Left lung (tissue), 10 donors: ENCODE data around the gene C17orf113. TPM values are rescaled to one million over a fixed set of nuclear protein-coding genes. Genes with fewer than 3 reads are reported as not detected.

Experiments
- ATAC-seq: fragments of 200-7000 bp; cut with Tn5 transposase; one replicate; pipeline ENCODE4 v1.9.1; 2020; ENCODE audit warnings: moderate library complexity
- DNase-seq, 4 donors: peaks; one replicate each; pipeline ENCODE4 v3.0.0-alpha.2; 2013 to 2020
- H3K27ac ChIP-seq, 2 donors: fragments of 200-600 bp; sonication (generic) in 1 of 2; one replicate each; pipeline versions ENCODE4 v1.5.0 to v1.8.0; 2020 to 2021
- H3K27me3 ChIP-seq, 2 donors: fragments of 200-600 bp; sonication (generic) in 1 of 2; one replicate each; pipeline versions ENCODE4 v1.5.0 to v1.8.0; 2020 to 2021
- H3K36me3 ChIP-seq, 2 donors: fragments of 200-600 bp; sonication (generic) in 1 of 2; one replicate each; pipeline versions ENCODE4 v1.5.0 to v1.8.0; 2020 to 2021
- H3K4me1 ChIP-seq, 2 donors: fragments of 200-600 bp; one replicate each; pipeline ENCODE4 v1.8.0; 2021
- H3K4me3 ChIP-seq, 2 donors: fragments of 200-600 bp; sonication (generic) in 1 of 2; one replicate each; pipeline versions ENCODE4 v1.5.0 to v1.8.0; 2020 to 2021; ENCODE audit warnings: mild to moderate bottlenecking in 1 of 2
- H3K9me3 ChIP-seq, 2 donors: fragments of 200-600 bp; sonication (generic) in 1 of 2; one replicate each; pipeline versions ENCODE4 v1.5.0 to v1.8.0; 2020 to 2021
- intact Hi-C, 2 donors: fragments of 100-400 bp; cut with DNase I; formaldehyde crosslinking; loops; one replicate each; pipeline versions ENCODE4 v1.11.2 to v1.14.2; 2022
- polyA plus RNA-seq, 6 donors: library from polyadenylated mRNA; unstranded; fragments of 120-200 nt; gene quantifications; one replicate each; pipeline ENCODE4 v1.2.1, GENCODE V29; 2013; ENCODE audit not compliant: insufficient read length in 6 of 6
- total RNA-seq, 2 donors: library from RNA; stranded (reverse); fragmentation: NEBNext Ultra II Directional; extraction: Animal tissue kit (Norgen Biotek cat#: 25700); gene quantifications; one replicate each; pipeline ENCODE4 v1.2.1, GENCODE V29; 2021
- TF ChIP-seq, protein P1 (sequence below), 2 donors: fragments of 200-600 bp; sonication (generic) in 1 of 2; IDR thresholded peaks; one replicate each; pipeline versions ENCODE4 v1.5.0 to v1.8.0; 2021; ENCODE audit warnings: antibody characterized with exemption in 2 of 2
- donor health status: DM: no; HTN: yes; CAD: no.
- donor health status: DM: no; HTN: no; CAD: no.

The C17orf113 gene
- total and polyA plus RNA-seq, 8 donors: 0.58 to 5.2 (median 4.3) TPM

DNA sequence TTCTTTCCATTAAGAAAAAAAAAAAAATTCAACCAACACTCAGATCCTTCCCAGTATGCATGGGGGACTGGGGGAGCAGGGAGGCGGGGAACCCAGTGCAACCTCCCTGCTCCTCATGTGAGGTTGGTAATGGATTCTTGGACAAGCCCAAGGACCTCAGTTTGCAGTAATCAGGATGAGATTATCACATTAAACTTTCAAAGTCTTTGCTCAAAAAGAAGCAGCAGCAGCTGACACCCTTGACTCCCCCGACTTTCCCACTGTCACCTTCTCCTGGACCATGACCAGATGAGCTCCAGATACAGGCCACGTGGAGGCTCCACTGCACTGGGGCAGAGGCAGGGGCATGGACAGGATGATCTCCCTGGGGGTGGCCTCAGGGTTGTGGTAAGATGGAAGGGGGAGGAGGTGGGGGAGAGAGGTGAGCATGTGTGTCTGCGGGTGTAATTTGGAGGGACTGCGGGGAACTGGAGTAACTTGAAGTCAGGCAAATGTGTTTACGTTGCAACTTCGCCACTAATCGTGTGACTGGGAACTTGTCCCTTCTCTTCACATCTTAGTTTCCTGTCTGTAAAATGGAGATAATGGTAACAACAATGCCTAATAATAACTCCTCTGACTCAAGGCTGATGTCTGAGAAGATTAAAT, 28.1 kb upstream of the C17orf113 start:
- Histone ChIP-seq H3K27ac (no peak overlapping the region), H3K4me3 (no peak overlapping the region), H3K27me3 (peaks cover 0 to 4% of the 10 kb centered on the region in 2 donors), H3K36me3 (no peaks in the 10 kb centered on the region), H3K4me1 (no peaks in the 10 kb centered on the region), H3K9me3 (no peaks in the 10 kb centered on the region)
- TF ChIP-seq, protein P1, sequence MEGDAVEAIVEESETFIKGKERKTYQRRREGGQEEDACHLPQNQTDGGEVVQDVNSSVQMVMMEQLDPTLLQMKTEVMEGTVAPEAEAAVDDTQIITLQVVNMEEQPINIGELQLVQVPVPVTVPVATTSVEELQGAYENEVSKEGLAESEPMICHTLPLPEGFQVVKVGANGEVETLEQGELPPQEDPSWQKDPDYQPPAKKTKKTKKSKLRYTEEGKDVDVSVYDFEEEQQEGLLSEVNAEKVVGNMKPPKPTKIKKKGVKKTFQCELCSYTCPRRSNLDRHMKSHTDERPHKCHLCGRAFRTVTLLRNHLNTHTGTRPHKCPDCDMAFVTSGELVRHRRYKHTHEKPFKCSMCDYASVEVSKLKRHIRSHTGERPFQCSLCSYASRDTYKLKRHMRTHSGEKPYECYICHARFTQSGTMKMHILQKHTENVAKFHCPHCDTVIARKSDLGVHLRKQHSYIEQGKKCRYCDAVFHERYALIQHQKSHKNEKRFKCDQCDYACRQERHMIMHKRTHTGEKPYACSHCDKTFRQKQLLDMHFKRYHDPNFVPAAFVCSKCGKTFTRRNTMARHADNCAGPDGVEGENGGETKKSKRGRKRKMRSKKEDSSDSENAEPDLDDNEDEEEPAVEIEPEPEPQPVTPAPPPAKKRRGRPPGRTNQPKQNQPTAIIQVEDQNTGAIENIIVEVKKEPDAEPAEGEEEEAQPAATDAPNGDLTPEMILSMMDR (IDR thresholded peaks at IDR 0.05): no peak
- intact Hi-C loops: no loop called here
- ATAC-seq (no peak), DNase-seq (no peak)

DNA sequence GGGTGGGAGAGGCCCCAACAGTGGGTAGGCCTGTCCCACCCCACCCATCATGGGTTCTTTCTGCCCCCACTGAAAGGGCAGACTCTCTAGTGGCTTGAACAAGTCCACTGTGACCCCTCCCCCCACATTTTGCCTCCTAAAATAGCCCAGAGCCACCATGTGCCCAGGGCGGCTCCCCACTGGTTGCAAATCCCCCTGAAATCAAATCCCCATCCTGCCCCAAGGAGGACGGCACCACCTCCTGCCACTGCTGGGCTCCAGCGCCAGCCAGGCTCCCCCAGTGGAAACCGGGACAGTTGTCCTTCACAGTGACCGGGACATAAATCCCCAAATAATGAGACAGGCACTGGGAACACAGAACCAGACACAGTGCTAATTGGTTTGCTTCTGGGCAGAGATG, 27.4 kb upstream of the C17orf113 start:
- no peak for DNase-seq
- Histone ChIP-seq H3K27ac (no peak overlapping the region), H3K9me3 (no peaks in the 10 kb centered on the region), H3K27me3 (peaks cover 4 to 12% of the 10 kb centered on the region in 2 donors), H3K36me3 (no peaks in the 10 kb centered on the region), H3K4me1 (peaks cover 0 to 3% of the 10 kb centered on the region in 2 donors), H3K4me3 (no peak overlapping the region)
- TF ChIP-seq, protein P1 (IDR thresholded peaks at IDR 0.05): no peak
- intact Hi-C loops: no loop called here
- no peak for ATAC-seq

DNA sequence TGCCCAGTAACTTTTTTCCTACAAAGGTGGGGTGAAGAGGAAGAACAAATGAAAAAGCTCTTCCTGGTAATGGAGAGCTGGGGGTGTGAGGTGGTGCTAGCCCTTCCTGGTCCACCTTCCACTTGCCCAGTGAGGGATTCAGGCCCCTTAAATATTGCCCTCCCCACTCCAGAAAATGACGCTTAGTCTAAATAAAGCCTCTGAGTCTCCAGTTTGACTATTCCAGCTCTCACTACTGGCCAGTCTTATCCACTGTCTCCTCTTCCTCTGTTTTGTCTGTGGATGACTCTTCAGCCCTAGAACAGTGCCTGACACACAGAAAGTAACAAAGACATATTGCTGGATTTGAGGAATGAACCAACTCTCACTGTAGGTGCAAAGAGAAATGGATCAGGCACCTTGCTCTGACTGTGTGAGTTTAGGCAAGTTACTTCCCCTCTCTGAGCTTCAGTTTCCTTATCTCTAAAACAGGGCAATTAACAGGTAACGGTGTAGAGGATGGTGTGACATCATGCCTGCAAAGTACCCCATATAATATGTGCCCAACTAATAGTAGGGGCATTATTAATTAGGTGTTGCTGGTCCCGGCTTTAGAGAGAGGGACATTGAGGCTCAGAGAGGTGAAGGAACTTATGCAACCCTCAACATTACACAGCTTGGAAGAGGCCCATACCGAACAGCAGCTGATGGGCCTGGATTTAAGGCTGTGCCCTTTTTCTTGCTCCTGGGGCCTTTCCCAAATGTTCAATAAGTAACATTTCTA, 26.6 kb upstream of the C17orf113 start:
- peaks cover 0 to 11% of the 10 kb centered on the region in 2 donors for H3K4me1 ChIP-seq
- ATAC-seq: no peak
- peaks cover 11 to 20% of the 10 kb centered on the region in 2 donors for H3K27me3 ChIP-seq
- TF ChIP-seq, protein P1 (IDR thresholded peaks at IDR 0.05): no peak
- no peaks in the 10 kb centered on the region for H3K9me3 ChIP-seq
- intact Hi-C loops: no loop called here
- H3K36me3 ChIP-seq: no peaks in the 10 kb centered on the region
- DNase-seq: no peak
- no peak overlapping the region for H3K27ac ChIP-seq
- H3K4me3 ChIP-seq: no peak overlapping the region

DNA sequence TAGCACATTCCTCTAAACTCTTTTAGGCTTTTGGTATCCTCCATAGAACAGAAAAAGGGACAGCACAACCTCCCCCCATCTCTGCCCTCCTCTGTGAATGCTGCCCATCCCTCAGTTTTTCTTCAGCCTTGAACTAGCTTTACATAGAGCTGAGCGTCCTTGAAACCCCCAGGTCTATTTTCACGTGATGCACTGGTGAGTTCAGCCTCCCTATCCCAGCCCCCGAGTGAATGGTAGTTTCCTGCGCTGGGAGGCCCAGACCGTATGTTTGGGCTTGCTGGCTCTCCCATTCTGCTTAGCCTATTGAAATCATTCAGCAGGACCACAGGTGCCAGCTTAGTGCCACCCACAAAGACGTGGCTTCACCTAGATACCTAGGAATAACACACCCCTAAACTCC, 25.4 kb upstream of the C17orf113 start:
- Histone ChIP-seq H3K36me3 (no peaks in the 10 kb centered on the region), H3K4me3 (no peak overlapping the region), H3K27ac (no peak overlapping the region), H3K4me1 (peaks cover 0 to 14% of the 10 kb centered on the region in 2 donors), H3K27me3 (peaks cover 12 to 32% of the 10 kb centered on the region in 2 donors), H3K9me3 (no peaks in the 10 kb centered on the region)
- DNase-seq (no peak), ATAC-seq (no peak)
- intact Hi-C loops: no loop called here
- TF ChIP-seq, protein P1 (IDR thresholded peaks at IDR 0.05): no peak
